ENCODE measurements around the gene EEA1.

EEA1 gene

DNA sequence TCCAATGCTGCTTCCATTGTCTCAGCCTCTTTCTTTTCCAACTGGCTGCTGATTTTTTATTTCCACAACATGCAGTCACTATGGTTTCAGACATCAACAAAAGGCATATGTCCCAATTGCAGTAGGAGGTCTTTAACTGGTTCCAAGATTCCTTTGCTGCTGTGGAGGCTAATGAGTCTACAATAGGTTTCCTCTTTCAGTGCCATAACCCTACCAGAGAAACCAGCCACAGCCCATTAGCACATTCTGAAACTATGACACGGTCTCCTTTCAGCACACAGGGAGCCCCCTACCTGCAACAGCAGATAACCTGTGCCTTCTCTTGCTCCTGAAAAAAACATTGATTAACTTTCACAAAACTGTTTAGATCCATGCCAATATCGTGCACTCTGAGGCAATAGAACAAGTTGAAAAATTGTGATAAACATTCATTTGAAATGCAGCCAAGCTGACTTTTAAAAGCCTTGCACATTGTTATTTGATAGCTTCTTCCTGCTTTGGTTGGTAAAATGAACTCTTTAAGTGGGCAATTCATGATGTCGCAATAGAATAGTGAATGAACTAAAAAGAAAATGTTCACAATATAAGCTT lies 193.9 kb downstream of the EEA1 start:
- no peak for DNase-seq (ENCODE audit: low spot score)
- Histone ChIP-seq H3K4me3 (no peak overlapping the region), H3K27ac (peak overlapping the region in 1 of 2 donors; percentile 55)
- TF ChIP-seq, protein P1, sequence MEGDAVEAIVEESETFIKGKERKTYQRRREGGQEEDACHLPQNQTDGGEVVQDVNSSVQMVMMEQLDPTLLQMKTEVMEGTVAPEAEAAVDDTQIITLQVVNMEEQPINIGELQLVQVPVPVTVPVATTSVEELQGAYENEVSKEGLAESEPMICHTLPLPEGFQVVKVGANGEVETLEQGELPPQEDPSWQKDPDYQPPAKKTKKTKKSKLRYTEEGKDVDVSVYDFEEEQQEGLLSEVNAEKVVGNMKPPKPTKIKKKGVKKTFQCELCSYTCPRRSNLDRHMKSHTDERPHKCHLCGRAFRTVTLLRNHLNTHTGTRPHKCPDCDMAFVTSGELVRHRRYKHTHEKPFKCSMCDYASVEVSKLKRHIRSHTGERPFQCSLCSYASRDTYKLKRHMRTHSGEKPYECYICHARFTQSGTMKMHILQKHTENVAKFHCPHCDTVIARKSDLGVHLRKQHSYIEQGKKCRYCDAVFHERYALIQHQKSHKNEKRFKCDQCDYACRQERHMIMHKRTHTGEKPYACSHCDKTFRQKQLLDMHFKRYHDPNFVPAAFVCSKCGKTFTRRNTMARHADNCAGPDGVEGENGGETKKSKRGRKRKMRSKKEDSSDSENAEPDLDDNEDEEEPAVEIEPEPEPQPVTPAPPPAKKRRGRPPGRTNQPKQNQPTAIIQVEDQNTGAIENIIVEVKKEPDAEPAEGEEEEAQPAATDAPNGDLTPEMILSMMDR (IDR thresholded peaks at IDR 0.05) = no peak

DNA sequence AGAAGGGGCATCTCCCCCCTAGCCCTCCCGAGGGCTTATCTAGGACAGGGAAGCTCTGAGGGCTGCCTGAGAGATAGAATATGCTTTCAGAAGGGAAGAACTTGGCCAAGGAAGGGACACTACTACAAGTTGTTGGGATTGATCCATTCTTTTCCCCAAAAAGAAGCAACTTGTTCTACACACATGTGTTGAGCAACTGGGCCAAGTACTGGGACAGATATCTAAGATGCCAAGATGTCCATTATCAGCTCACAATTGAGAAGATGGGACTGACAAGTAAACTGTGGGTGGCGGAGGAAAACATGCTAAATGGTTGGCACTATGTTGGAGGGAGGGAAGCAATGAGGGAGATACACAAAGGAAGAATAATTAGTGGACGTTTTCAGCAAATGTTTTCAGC lies 195.4 kb downstream of the EEA1 start:
- peak overlapping the region in 1 of 2 donors; percentile 9 for H3K27ac ChIP-seq
- TF ChIP-seq, protein P1 (IDR thresholded peaks at IDR 0.05) = no peak
- H3K4me3 ChIP-seq = no peak overlapping the region
- no peak for DNase-seq (ENCODE audit: low spot score)

DNA sequence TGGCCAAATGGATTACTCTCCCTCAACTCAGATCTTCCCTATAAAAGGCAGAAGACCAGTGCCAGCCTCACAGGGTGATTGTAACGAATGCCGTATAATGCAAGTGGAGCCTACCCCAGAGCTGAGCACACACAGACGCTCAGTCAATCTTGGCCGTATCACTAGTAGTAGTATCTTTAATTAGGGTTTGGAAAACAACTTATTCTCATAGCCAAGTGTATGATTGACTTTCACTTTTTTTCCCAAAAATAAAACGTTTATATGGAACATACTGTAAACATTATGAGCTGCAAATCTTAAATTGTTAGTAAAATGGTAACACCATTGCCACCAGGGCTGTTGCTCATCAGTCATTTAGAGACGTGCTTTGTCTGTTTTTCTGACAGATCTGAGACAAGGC lies 195.9 kb downstream of the EEA1 start:
- TF ChIP-seq, protein P1 (IDR thresholded peaks at IDR 0.05) = no peak
- DNase-seq (ENCODE audit: low spot score) = no peak
- Histone ChIP-seq H3K27ac (peak overlapping the region in 1 of 2 donors; percentile 9), H3K4me3 (no peak overlapping the region)

DNA sequence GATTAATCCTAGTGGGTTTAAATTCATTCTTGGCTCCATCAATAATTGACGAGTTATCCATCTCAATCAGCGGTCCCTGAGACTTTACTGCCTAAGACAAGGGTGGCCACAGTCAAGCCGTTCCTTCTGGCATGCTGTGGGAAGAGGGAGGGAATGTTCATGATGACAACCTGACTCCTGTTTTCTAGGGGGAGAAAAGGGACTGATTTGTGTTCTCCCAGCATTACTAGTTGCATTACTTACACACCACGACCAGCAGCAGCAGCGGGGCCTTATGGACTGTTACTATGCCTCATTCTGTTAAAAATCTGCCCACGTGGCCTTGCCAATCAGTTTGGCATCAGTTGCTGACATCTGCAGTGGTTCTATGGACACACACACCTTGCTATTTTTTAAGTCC lies 196.4 kb downstream of the EEA1 start:
- H3K27ac ChIP-seq = no peak overlapping the region
- no peak overlapping the region for H3K4me3 ChIP-seq
- TF ChIP-seq, protein P1 (IDR thresholded peaks at IDR 0.05) = no peak
- DNase-seq (ENCODE audit: low spot score) = no peak

DNA sequence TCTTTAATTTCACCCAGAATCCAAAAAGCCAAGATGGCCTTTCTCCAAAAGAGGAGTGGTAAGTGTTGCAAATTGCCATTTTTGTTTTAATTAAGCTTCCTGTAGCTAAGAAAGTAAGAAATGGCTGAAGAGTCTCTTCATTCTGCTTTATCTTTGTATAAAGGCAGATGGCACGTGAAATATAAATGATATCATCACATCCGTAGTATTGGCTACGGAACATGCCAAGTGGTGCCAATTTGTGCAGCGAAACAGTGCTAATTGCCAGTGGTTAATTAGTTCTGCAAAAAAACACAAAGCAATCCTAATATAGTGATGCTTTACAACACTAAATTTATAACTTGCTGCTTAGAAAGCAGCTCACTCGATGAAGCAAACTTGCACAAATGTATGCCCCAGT lies 196.9 kb downstream of the EEA1 start:
- no peak overlapping the region for H3K4me3 ChIP-seq
- TF ChIP-seq, protein P1 (IDR thresholded peaks at IDR 0.05) = no peak
- no peak overlapping the region for H3K27ac ChIP-seq
- DNase-seq (ENCODE audit: low spot score) = no peak

DNA sequence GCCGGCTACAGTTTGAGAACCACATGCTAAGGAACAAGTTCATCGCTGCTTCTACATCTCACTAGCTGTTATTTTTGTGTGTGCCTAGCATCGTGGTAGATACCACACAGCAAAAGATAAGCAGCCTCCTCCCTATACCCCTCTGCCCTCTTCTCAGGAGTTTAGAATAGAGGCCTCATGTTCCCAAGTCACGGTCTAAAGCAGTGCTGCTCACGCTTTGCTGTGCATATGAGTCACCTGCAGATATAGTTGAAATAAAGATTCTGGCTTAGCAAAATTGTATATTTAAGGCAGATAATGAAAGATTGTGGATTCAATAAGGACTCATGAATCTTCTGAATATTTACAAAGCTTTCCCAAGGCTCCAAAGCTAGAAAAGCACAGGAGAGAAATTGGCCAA lies 198.3 kb downstream of the EEA1 start:
- H3K27ac ChIP-seq = no peak overlapping the region
- TF ChIP-seq, protein P1 (IDR thresholded peaks at IDR 0.05) = no peak
- H3K4me3 ChIP-seq = no peak overlapping the region
- DNase-seq (ENCODE audit: low spot score) = no peak

DNA sequence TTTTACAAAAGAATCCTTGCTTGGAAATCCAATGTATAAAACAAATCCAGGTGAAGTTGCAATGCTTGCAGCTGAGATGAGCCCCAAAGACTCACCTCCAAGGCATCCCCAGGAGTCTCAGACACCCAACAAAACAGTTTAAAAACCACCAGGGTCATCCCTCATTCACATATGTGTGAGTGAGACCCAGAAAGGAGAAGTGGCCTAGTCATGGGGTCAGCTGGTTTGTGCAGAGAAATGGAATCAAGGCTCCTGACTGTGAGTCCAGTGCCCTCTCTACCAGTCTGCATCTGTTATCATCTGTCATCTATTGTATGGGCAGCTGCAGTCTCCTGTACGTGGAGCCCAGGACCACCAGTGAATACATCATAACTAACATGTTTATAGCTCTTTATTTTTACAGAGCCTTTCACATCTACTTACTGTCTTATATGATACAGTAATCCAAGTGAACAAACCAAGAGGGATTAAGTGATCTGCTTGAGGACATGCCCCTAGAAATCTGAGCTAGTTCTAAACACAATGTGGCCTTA lies 199.3 kb downstream of the EEA1 start:
- TF ChIP-seq, protein P1 (IDR thresholded peaks at IDR 0.05) = no peak
- DNase-seq (ENCODE audit: low spot score) = no peak
- Histone ChIP-seq H3K27ac (no peak overlapping the region), H3K4me3 (no peak overlapping the region)

All from coronary artery (tissue), 2 donors.